Left colon (tissue), 2 donors: ENCODE data around the gene ZNF521. TPM values are rescaled to one million over a fixed set of nuclear protein-coding genes. Genes with fewer than 3 reads are reported as not detected.
"Not testable (repeated sequence)": the region's sequence is repeated elsewhere in the genome, so short reads cannot be mapped to it uniquely, and the experiment has no call there.

Experiments
- ATAC-seq: fragments of 200-7000 bp; cut with Tn5 transposase; one replicate; pipeline ENCODE4 v1.9.1; 2020; ENCODE audit warnings: mild to moderate bottlenecking, moderate library complexity
- DNase-seq, 2 donors: peaks; one replicate each; pipeline ENCODE4 v3.0.0-alpha.2; 2020
- intact Hi-C, 2 donors: fragments of 100-400 bp; cut with DNase I in 1 of 2; cut with micrococcal nuclease in 1 of 2; formaldehyde crosslinking; loops; one replicate each; pipeline versions ENCODE4 v1.11.2 to v1.14.0; 2022; cut with DNase I, micrococcal nuclease
- total RNA-seq, 2 donors: library from RNA; stranded (reverse); fragmentation: NEBNext Ultra II Directional; extraction: Animal tissue kit (Norgen Biotek cat#: 25700); gene quantifications; one replicate each; pipeline ENCODE4 v1.2.1, GENCODE V29; 2021
- donor health status: DM: no; HTN: no; CAD: no.
- donor health status: DM: yes; HTN: yes; CAD: no.

The ZNF521 gene
- total RNA-seq, 2 donors from 2014 or later, result 2.6 to 6.9 TPM

DNA sequence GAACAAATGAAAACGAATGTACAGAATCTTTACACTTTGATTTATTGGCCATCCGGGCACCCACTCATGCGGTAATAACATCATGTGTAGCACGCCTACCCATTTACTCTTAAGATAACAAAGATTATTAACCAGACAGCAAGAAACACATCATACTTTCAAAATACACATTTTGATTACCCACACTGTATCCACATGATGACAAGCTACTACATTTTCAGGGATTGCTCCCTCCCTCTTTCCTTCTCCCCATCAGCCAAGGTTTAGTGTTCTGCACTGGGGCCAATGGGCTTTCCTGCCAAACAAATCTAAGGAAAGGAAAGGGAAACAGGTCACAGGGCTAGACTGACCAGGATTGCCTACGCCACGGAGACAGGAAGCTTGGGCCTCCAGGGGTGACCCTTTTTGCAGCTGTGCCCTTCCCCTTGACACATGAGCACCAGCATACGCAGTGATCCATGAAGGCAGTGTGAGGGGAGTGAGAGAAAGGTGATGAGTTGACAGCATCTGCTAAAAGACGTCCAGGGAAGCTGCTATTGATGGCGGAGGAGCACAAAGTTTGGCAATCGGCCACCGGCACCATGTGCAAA lies 76.5 kb downstream of the ZNF521 start:
- intact Hi-C loops, result no loop called here
- no peak for DNase-seq
- ATAC-seq, result no peak

GRCh38 chr18:25274926-25275325 lies 77.0 kb downstream of the ZNF521 start:
- intact Hi-C loops, result no loop called here
- ATAC-seq, result no peak

GRCh38 chr18:25266931-25267527 lies 84.9 kb downstream of the ZNF521 start:
- intact Hi-C loops, ATAC-seq, DNase-seq: not testable (repeated sequence)

More at GRCh38 chr18:25274926-25275325, 77.0 kb downstream of the ZNF521 start:
- no peak for DNase-seq

GRCh38 chr18:25262920-25263319 lies 89.0 kb downstream of the ZNF521 start:
- no peak for ATAC-seq
- intact Hi-C loops, result no loop called here

GRCh38 chr18:25261768-25262167 lies 90.2 kb downstream of the ZNF521 start:
- intact Hi-C loops, result no loop called here
- DNase-seq, result no peak
- ATAC-seq, result peak; percentile 66

More at GRCh38 chr18:25262920-25263319, 89.0 kb downstream of the ZNF521 start:
- DNase-seq, result no peak

GRCh38 chr18:25256439-25256838 lies 95.5 kb downstream of the ZNF521 start:
- ATAC-seq (no peak), DNase-seq (no peak)
- intact Hi-C loops, result no loop called here

DNA sequence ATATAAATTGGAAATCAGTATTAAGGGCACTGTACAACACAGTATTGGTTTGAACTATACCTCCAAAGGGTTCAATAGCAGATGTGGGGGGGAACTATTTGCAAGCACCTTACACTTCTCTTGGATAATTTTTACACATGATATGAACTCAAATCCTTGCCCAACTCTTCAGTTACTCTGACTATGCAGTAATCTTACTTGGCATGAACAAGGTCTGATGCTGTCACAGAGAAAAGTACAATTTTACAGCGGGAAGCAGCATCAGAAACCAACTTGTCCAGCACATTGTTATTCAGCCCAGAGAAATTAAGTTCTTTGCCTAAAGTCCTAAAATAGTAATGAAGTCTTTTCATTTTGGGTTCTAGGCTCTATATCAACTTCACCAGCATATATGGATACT lies 98.2 kb downstream of the ZNF521 start:
- ATAC-seq (no peak), DNase-seq (no peak)
- intact Hi-C loops, result no loop called here

- ATAC-seq, result no peak
- intact Hi-C loops, result no loop called here
- DNase-seq, result no peak
These were observed 98.8 kb downstream of the ZNF521 start for GRCh38 chr18:25253136-25253535.

DNA sequence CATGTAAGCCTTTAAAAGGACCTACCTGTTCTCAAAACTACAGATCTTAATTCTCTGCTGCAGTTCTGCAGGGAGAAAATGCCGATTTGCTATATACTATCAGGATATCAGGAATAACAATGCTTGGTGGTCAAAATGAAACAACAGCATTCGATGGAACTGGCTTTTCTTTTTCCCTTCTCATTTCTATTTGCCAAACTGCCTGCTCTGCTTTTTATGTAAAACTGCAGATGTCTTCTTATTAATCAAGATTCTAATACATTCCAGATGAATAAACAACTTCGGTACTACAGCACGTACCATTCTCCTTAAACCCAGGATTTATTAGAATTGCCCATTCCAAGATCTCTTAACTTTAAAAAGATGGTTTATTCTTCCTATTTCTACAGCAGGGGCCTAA lies 100.9 kb downstream of the ZNF521 start:
- no peak for DNase-seq
- no peak for ATAC-seq
- intact Hi-C loops, result no loop called here

DNA sequence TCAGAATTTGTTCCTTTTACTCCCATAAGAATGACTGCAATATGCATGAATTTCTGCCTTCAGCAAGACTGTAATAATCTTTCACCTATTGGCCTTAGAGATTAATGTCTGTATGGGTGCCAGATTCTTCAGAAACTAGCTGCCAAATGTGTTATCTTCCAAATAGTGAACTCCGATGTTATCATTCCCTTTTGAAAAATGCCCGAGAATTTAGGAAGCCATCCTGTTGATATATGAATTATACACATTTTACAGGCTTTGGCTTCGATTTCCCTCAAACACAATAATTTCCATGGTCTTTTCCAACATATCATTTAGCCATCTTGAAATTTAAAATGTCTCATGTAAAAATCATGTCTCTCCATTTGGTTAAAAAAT lies 101.5 kb downstream of the ZNF521 start:
- ATAC-seq (no peak), DNase-seq (no peak)
- intact Hi-C loops, result no loop called here

- ATAC-seq (peak; percentile 54), DNase-seq (no peak)
- intact Hi-C loops, result no loop called here
These were observed 103.2 kb downstream of the ZNF521 start for GRCh38 chr18:25248755-25249154.

DNA sequence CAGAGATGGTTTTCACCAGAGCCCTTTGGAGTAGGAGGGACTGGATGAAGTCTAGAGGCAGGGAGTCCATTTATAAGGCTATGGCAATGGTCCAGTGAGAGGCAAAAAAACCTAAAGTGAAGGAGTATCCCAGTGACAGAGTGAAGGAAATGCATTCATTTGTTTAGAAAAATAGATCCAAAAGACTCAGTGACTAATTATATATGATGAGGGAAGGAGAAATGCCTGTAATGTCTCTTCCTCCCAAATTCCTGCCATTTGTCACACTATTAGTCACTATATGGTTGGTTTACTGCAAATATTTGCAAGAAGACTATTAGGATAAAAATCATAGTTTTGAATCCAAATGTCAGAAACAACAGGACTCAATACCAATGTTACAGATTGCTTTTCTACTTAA lies 104.2 kb downstream of the ZNF521 start:
- intact Hi-C loops, result no loop called here
- no peak for ATAC-seq
- DNase-seq, result no peak

DNA sequence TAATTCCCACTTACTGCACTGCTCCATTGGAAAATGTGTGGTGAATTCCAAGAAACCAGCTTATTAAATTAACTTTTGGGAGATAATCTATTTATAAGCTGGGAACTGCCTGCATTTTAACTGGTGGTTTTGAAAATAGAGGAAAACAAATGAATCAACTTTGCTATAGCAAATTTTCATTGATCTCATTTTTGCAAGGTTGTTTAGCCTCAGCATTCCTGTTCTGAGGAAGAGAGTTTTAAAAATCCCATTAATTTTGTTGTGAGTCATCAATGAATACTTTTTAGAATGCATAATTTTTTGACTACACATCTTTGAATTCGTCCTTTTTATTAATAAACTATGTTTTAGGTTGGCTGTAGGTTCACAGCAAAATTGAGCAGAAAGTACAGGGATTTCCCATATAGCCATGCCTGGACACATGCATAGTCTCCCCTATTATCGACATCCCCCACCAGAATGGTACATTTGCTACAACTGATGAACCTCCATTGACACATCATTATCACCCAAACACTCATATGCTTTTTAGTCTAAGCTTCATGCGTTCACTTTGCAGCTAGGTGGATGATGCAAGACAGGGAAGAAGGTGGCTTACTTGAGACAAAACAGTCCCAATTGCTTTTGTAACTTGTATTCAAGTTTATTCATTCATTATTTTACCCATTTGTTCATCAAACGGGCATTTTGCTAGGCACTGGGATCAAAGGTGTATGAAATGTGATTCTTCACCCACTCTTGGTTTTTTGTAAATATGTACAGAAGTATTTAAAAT lies 106.9 kb downstream of the ZNF521 start:
- ATAC-seq (no peak), DNase-seq (no peak)
- intact Hi-C loops, result no loop called here

DNA sequence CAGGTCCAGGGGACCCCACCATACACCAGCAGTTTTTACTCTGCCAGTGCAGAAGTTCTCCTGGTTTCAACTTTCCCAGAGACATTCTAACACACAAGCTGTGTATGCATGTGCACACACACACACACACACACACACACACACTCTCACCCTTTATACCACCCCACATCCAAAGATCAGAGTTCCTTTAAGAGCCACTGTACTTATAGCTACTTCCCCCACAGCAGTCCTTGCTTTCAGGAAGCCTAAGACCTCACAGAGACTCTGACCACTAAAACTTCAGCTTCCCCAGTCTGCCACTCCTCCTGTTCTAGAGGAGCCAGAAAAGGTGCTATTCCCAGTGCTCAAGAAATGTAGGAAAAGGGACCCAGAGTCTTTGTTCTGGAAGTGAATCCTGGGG lies 107.8 kb downstream of the ZNF521 start:
- ATAC-seq (no peak), DNase-seq (no peak)
- intact Hi-C loops, result no loop called here

DNA sequence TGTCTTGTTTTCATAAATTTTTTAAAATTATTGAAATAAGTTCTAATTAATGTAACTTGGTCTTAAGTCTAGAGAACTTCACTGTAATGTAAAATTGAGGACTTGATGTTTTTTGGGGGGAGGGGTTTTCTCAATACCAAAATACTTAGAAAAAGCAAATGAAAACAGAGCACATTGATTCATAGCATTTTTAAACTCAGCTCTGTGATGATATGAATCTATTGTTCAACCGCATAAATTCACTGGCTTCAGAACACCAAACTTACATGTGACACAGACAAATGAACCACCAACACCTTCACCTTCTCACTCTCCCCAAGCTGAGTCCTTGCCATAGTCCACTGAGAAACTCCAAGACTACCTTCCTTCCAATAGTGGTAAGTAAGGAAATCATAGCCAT lies 108.2 kb downstream of the ZNF521 start:
- no peak for DNase-seq
- ATAC-seq, result no peak
- intact Hi-C loops, result no loop called here

DNA sequence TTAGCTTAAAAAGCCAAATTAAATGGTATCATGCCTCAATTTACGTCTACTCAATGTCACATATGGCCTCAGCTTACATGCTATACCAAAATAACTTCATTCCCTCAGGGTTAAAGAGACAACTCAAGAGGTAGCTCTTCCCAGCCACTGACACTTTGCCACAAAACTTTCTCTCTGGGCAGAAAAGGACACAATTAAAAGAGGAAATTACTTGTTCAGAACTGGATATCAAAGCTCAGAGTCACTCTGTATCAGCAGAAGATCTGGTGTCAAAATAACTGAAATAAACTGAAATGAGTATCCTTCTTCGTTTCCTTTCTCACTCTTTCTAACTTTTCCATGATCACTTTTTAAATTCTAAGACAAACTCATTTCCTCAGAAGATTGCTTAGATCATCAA lies 108.7 kb downstream of the ZNF521 start:
- DNase-seq (no peak), ATAC-seq (no peak)
- intact Hi-C loops, result no loop called here

DNA sequence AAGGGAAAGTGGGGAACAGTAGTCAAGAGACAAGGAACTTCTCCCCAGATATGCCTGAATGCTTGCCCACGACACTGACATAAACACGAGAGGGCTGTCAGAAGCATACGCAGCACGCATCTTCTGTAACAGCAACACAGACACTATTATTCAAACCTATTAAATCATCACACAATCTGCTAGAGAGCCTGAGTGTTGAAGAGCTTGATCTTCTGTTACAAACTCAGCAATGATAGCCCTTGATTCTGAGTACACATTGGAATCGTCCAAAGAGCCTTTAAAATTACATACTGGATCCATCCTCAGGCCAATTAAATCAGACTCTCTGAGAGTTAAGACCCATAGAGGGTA lies 111.6 kb downstream of the ZNF521 start:
- intact Hi-C loops, result no loop called here
- DNase-seq (no peak), ATAC-seq (no peak)

DNA sequence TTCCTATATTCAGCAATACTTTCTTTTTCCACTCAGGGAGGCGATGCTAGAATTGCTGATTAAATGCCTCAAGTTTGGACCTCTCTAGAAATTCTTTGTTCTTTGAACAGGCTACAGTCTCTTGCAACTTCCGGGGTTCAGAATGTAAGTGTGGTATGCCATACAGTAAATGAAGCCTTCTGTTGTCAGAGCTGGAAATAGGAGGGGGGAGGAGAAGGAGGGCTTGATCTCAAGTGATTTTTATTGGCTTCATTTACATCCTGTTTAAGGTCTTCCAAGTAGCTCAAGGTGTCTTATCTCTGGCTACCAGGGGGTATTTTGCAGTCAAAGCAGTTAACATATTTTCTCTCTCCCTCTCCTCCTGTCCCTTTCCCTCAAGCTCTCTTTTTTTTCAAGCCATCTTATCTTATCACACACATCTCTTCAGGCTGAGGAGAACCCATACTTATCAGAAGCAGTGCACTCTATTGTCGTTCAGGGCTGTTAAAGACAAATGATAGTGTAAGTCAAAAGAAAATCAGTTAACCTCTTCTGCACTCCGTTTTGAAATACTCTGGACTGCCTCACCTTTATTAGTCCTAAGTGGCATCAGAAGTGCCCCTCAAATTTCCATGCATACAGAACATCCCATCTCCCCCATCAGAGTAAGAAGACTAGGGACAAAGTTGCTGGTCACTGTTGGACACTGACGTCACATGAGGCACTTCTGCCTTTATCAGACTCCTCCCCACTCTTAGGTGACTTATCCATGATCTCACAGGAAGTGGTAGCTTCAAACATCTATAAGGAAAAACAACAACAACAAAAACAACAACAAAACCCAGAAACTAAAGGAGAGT lies 112.2 kb downstream of the ZNF521 start:
- intact Hi-C loops, result no loop called here
- DNase-seq (no peak), ATAC-seq (no peak)

- intact Hi-C loops, result no loop called here
- ATAC-seq (no peak), DNase-seq (no peak)
These were observed 112.8 kb downstream of the ZNF521 start for GRCh38 chr18:25239151-25239550.
